Measurements from ENCODE around the gene TMX3.

GRCh38 chr18:68723539-68723938 lies 8.6 kb upstream of the TMX3 start:
- TF ChIP-seq CTCF (IDR thresholded peaks at IDR 0.05), result no peak
- TF ChIP-seq POLR2A (IDR thresholded peaks at IDR 0.05), result no peak
- no peak for TF ChIP-seq EP300 (IDR thresholded peaks at IDR 0.05; ENCODE audit: low read depth)

All from transverse colon (tissue), 3 donors.